ENCODE measurements around the gene RABGEF1.
"Not testable (repeated sequence)": the region's sequence is repeated elsewhere in the genome, so short reads cannot be mapped to it uniquely, and the experiment has no call there.

Gene RABGEF1

DNA sequence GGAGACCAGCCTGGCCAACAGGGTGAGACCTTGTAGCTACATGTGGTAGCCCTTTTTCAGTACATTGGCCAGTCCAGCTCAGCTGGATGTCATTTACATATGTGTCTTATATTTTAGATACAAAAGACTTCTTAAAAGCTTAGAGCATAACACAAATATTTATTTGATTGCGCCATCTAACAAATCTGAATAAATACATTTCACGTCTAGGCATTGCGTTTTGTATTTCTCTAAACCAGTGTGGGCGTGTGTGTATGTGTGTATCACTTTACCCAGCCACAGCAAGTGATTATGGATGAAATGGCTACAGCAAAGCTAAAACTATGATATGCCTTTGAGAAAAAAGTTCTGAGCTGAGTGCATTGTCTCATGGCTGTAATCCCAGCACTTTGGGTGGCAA lies 14.0 kb downstream of the RABGEF1 start:
- H2AK5ac ChIP-seq (ENCODE audit: low read length), result no peak overlapping the region
- no peak overlapping the region for H4K12ac ChIP-seq (ENCODE audit: low read depth, low read length)
- peaks cover 1% of the 10 kb centered on the region for H3K79me2 ChIP-seq (ENCODE audit: control insufficient read depth, insufficient read depth, low read length, poor library complexity)
- H2AFZ ChIP-seq (ENCODE audit: insufficient read depth, low read length, poor library complexity), result no peak overlapping the region
- H3K36me3 ChIP-seq (ENCODE audit: control insufficient read depth in 1 of 2, insufficient read depth in 2 of 2, low read length in 2 of 2), result peaks cover 1 to 5% of the 10 kb centered on the region in 2 experiments
- no peak overlapping the region for H4K91ac ChIP-seq (ENCODE audit: low read depth, low read length)
- H4K8ac ChIP-seq (ENCODE audit: low read depth, low read length), result no peak overlapping the region
- no peak overlapping the region for H3K4me3 ChIP-seq (ENCODE audit: low read depth, low read length)
- H3K4me1 ChIP-seq (ENCODE audit: control insufficient read depth in 1 of 2, insufficient read depth in 2 of 2, low read length in 2 of 2), result no peaks in the 10 kb centered on the region
- H3K4me2 ChIP-seq (ENCODE audit: low read length), result no peak overlapping the region
- no peak overlapping the region for H3K18ac ChIP-seq (ENCODE audit: low read length)
- no peaks in the 10 kb centered on the region for H3K27me3 ChIP-seq (ENCODE audit: insufficient read depth, low read length)
- no peak overlapping the region for H2BK120ac ChIP-seq (ENCODE audit: insufficient read depth, low read length, poor library complexity)
- no peaks in the 10 kb centered on the region for H3K9me3 ChIP-seq (ENCODE audit: insufficient read depth, low read depth, low read length)
- no CpG with 5 or more reads among the region's 4 CpGs for WGBS (ENCODE audit: extremely low coverage, insufficient coverage, insufficient read length)
- H2BK5ac ChIP-seq (ENCODE audit: low read depth, low read length, poor library complexity), result no peak overlapping the region
- no peak for DNase-seq
- H3K79me1 ChIP-seq (ENCODE audit: low read length), result no peaks in the 10 kb centered on the region
- H3K14ac ChIP-seq (ENCODE audit: low read length), result no peak overlapping the region
- H3K4ac ChIP-seq (ENCODE audit: low read depth, low read length), result peak overlapping the region; percentile 15
- no peak overlapping the region for H3K27ac ChIP-seq (ENCODE audit: low read depth, low read length)
- no peak overlapping the region for H3K23ac ChIP-seq (ENCODE audit: low read length)
- H3K9ac ChIP-seq (ENCODE audit: low read length), result no peak overlapping the region
- no peak overlapping the region for H2BK12ac ChIP-seq (ENCODE audit: low read length)

DNA sequence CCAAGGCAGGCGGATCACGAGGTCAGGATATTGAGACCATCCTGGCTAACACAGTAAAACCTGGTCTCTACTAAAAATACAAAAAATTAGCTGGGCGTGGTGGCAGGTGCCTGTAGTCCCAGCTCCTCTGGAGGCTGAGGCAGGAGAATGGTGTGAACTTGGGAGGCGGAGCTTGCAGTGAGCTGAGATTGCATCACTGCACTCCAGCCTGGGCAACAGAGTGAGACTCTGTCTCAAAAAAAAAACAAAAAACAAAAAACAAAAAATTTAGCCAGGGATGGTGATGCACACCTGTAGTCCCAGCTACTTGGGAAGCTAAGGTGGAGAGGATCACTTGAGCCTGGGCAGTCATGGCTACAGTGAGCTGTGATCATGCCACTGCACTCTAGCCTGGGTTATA lies 14.5 kb downstream of the RABGEF1 start:
- not testable (repeated sequence) for H3K18ac ChIP-seq (ENCODE audit: low read length); H4K8ac ChIP-seq (ENCODE audit: low read depth, low read length); H4K12ac ChIP-seq (ENCODE audit: low read depth, low read length); H3K14ac ChIP-seq (ENCODE audit: low read length); H3K23ac ChIP-seq (ENCODE audit: low read length); H3K4me1 ChIP-seq (ENCODE audit: control insufficient read depth in 1 of 2, insufficient read depth in 2 of 2, low read length in 2 of 2); H2AFZ ChIP-seq (ENCODE audit: insufficient read depth, low read length, poor library complexity); H3K9me3 ChIP-seq (ENCODE audit: insufficient read depth, low read depth, low read length); H3K36me3 ChIP-seq (ENCODE audit: control insufficient read depth in 1 of 2, insufficient read depth in 2 of 2, low read length in 2 of 2); H3K79me1 ChIP-seq (ENCODE audit: low read length); H3K27ac ChIP-seq (ENCODE audit: low read depth, low read length); H2BK12ac ChIP-seq (ENCODE audit: low read length); H3K27me3 ChIP-seq (ENCODE audit: insufficient read depth, low read length); H2BK5ac ChIP-seq (ENCODE audit: low read depth, low read length, poor library complexity); H3K4me3 ChIP-seq (ENCODE audit: low read depth, low read length); H3K79me2 ChIP-seq (ENCODE audit: control insufficient read depth, insufficient read depth, low read length, poor library complexity); H3K4me2 ChIP-seq (ENCODE audit: low read length); H3K9ac ChIP-seq (ENCODE audit: low read length); DNase-seq; H2BK120ac ChIP-seq (ENCODE audit: insufficient read depth, low read length, poor library complexity); H2AK5ac ChIP-seq (ENCODE audit: low read length); H4K91ac ChIP-seq (ENCODE audit: low read depth, low read length)
- WGBS (ENCODE audit: extremely low coverage, insufficient coverage, insufficient read length), result no CpG with 5 or more reads among the region's 4 CpGs
- H3K4ac ChIP-seq (ENCODE audit: low read depth, low read length), result peak overlapping the region; percentile 15

DNA sequence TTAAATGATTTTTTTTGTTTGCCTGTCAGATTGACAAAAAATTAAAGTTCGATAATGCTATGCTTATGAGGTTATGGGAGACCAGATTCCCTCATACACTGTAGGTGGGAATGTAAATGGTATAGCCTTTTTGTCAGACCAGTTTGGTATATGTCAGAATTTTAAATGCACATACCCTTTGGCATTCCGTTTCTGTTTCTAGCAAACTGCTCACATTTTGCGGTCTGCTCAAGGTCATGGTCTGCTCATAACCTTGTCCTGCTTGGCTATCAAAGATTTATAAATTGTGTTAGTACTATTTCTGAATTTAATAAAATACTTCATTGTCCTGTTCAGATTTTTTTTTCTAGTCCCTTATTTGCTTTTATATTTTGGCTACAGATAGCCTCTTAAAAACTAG lies 15.7 kb downstream of the RABGEF1 start:
- H3K14ac ChIP-seq (ENCODE audit: low read length); H3K4ac ChIP-seq (ENCODE audit: low read depth, low read length); DNase-seq; H3K23ac ChIP-seq (ENCODE audit: low read length); H4K12ac ChIP-seq (ENCODE audit: low read depth, low read length); H2BK120ac ChIP-seq (ENCODE audit: insufficient read depth, low read length, poor library complexity); H3K18ac ChIP-seq (ENCODE audit: low read length); H4K8ac ChIP-seq (ENCODE audit: low read depth, low read length); H3K9ac ChIP-seq (ENCODE audit: low read length); H3K4me3 ChIP-seq (ENCODE audit: low read depth, low read length); H2AFZ ChIP-seq (ENCODE audit: insufficient read depth, low read length, poor library complexity); H3K79me2 ChIP-seq (ENCODE audit: control insufficient read depth, insufficient read depth, low read length, poor library complexity); H3K79me1 ChIP-seq (ENCODE audit: low read length); H3K4me2 ChIP-seq (ENCODE audit: low read length); H3K36me3 ChIP-seq (ENCODE audit: control insufficient read depth in 1 of 2, insufficient read depth in 2 of 2, low read length in 2 of 2); H3K4me1 ChIP-seq (ENCODE audit: control insufficient read depth in 1 of 2, insufficient read depth in 2 of 2, low read length in 2 of 2); H3K27me3 ChIP-seq (ENCODE audit: insufficient read depth, low read length); H3K27ac ChIP-seq (ENCODE audit: low read depth, low read length); H2AK5ac ChIP-seq (ENCODE audit: low read length); H3K9me3 ChIP-seq (ENCODE audit: insufficient read depth, low read depth, low read length); H2BK5ac ChIP-seq (ENCODE audit: low read depth, low read length, poor library complexity); H2BK12ac ChIP-seq (ENCODE audit: low read length); H4K91ac ChIP-seq (ENCODE audit: low read depth, low read length): not testable (repeated sequence)
- WGBS (ENCODE audit: extremely low coverage, insufficient coverage, insufficient read length), result no CpG with 5 or more reads among the region's 3 CpGs

DNA sequence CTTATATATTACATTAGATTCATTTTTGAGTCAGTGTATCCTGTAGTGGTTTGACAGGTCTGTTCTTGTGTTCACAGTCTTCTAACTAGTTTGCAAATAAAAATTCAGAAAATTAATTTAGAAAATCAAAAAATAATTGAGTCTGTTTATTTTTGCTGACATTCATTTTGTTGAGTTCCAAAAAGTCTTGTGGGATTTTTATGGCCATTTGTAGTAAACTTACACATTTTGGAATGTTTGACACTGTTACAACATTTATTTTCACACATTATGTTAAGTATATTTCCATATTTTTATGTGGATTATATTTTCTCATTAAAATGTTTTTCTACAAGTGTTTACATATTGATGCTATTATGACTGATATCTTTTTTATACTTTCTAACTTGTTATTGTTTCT lies 16.4 kb downstream of the RABGEF1 start:
- H3K27me3 ChIP-seq (ENCODE audit: insufficient read depth, low read length), result no peaks in the 10 kb centered on the region
- no peak overlapping the region for H4K91ac ChIP-seq (ENCODE audit: low read depth, low read length)
- no peak overlapping the region for H3K9ac ChIP-seq (ENCODE audit: low read length)
- no peak overlapping the region for H3K27ac ChIP-seq (ENCODE audit: low read depth, low read length)
- no peak overlapping the region for H2AFZ ChIP-seq (ENCODE audit: insufficient read depth, low read length, poor library complexity)
- H3K18ac ChIP-seq (ENCODE audit: low read length), result no peak overlapping the region
- H4K8ac ChIP-seq (ENCODE audit: low read depth, low read length), result no peak overlapping the region
- H3K4me3 ChIP-seq (ENCODE audit: low read depth, low read length), result no peak overlapping the region
- no peak overlapping the region for H3K4me2 ChIP-seq (ENCODE audit: low read length)
- no peaks in the 10 kb centered on the region for H3K79me1 ChIP-seq (ENCODE audit: low read length)
- DNase-seq, result no peak
- H2BK5ac ChIP-seq (ENCODE audit: low read depth, low read length, poor library complexity), result no peak overlapping the region
- no peak overlapping the region for H3K23ac ChIP-seq (ENCODE audit: low read length)
- H3K9me3 ChIP-seq (ENCODE audit: insufficient read depth, low read depth, low read length), result no peaks in the 10 kb centered on the region
- H4K12ac ChIP-seq (ENCODE audit: low read depth, low read length), result no peak overlapping the region
- H3K36me3 ChIP-seq (ENCODE audit: control insufficient read depth in 1 of 2, insufficient read depth in 2 of 2, low read length in 2 of 2), result peaks cover 2 to 5% of the 10 kb centered on the region in 2 experiments
- no peaks in the 10 kb centered on the region for H3K4me1 ChIP-seq (ENCODE audit: control insufficient read depth in 1 of 2, insufficient read depth in 2 of 2, low read length in 2 of 2)
- no peak overlapping the region for H2BK120ac ChIP-seq (ENCODE audit: insufficient read depth, low read length, poor library complexity)
- no peak overlapping the region for H2AK5ac ChIP-seq (ENCODE audit: low read length)
- no peak overlapping the region for H3K4ac ChIP-seq (ENCODE audit: low read depth, low read length)
- H2BK12ac ChIP-seq (ENCODE audit: low read length), result no peak overlapping the region
- peaks cover 1% of the 10 kb centered on the region for H3K79me2 ChIP-seq (ENCODE audit: control insufficient read depth, insufficient read depth, low read length, poor library complexity)
- H3K14ac ChIP-seq (ENCODE audit: low read length), result no peak overlapping the region

Data from trophoblast cell (in vitro differentiated cells and primary cell).